Esophagus muscularis mucosa (tissue), 4 donors: ENCODE results near the gene TSPAN15. TPM values are rescaled to one million over a fixed set of nuclear protein-coding genes. Genes with fewer than 3 reads are reported as not detected.

Experiments used
- DNase-seq: peaks from one replicate; pipeline ENCODE4 v3.0.0-alpha.2; 2017; ENCODE audit errors: extremely low spot score
- H3K27ac ChIP-seq, 4 donors: fragments of 200-600 bp; sonication (generic); replicated peaks in 1 of 4; 1 replicate in 3 of 4; 2 replicates in 1 of 4; pipeline ENCODE4 v1.5.1; 2016 to 2019; ENCODE audit warnings: mild to moderate bottlenecking in 1 of 4
- H3K27me3 ChIP-seq, 4 donors: fragments of 200-600 bp; sonication (generic); one replicate each; pipeline versions ENCODE4 v1.5.1 to v1.6.0; 2016 to 2019
- H3K36me3 ChIP-seq, 4 donors: fragments of 200-600 bp; sonication (generic); one replicate each; pipeline ENCODE4 v1.5.1; 2016 to 2019
- H3K4me1 ChIP-seq, 4 donors: fragments of 200-600 bp; sonication (generic); one replicate each; pipeline ENCODE4 v1.5.1; 2016 to 2019
- H3K4me3 ChIP-seq, 4 donors: fragments of 200-600 bp; sonication (generic); 1 replicate in 2 of 4; 2 replicates in 2 of 4; pipeline ENCODE4 v1.5.1; 2016 to 2019; ENCODE audit warnings: mild to moderate bottlenecking in 4 of 4, moderate library complexity in 1 of 4
- H3K9me3 ChIP-seq, 4 donors: fragments of 200-600 bp; sonication (generic); 1 replicate in 3 of 4; 2 replicates in 1 of 4; pipeline ENCODE4 v1.5.1; 2016 to 2019
- EP300 ChIP-seq: sonication (generic); formaldehyde crosslinking; IDR thresholded peaks from one replicate; pipeline ENCODE4 v1.6.1; 2017; ENCODE audit warnings: antibody characterized with exemption
- POLR2A ChIP-seq: fragments of 450-650 bp; IDR thresholded peaks from one replicate; pipeline ENCODE4 v1.6.1; 2017; ENCODE audit warnings: antibody characterized with exemption, moderate library complexity, mild to moderate bottlenecking, low read depth
- POLR2AphosphoS5 ChIP-seq, 2 donors: sonication (generic); formaldehyde crosslinking; IDR thresholded peaks; one replicate each; pipeline ENCODE4 v1.6.1; 2017; ENCODE audit warnings: antibody characterized with exemption in 2 of 2
- WGBS: methylation state at CpG from one replicate; pipeline ENCODE4 v1.1.5; 2018; 5-methylcytosine and 5-hydroxymethylcytosine counted together
- intact Hi-C: fragments of 100-400 bp; cut with DNase I; formaldehyde crosslinking; loops from one replicate; pipeline ENCODE4 v1.15.1; 2023
- total RNA-seq, 4 donors: library from RNA; depleted of rRNA; stranded (reverse); fragments of >200 nt; gene quantifications; one replicate each; pipeline versions ENCODE4 v1.1.0 to v1.2.1, GENCODE V29; 2016
- TF ChIP-seq, protein P1 (sequence below), 3 experiments: fragments of 200-600 bp in 2 of 3; fragments of 450-650 bp in 1 of 3; sonication (generic) in 2 of 3; IDR thresholded peaks; one replicate each; pipeline ENCODE4 v1.5.1; 2017 to 2019; ENCODE audit warnings: antibody characterized with exemption in 3 of 3, mild to moderate bottlenecking in 2 of 3, moderate library complexity in 1 of 3

Gene TSPAN15
- 10 to 100 TPM; 40.3 to 59.4 (median 53.5) TPM for total RNA-seq

DNA sequence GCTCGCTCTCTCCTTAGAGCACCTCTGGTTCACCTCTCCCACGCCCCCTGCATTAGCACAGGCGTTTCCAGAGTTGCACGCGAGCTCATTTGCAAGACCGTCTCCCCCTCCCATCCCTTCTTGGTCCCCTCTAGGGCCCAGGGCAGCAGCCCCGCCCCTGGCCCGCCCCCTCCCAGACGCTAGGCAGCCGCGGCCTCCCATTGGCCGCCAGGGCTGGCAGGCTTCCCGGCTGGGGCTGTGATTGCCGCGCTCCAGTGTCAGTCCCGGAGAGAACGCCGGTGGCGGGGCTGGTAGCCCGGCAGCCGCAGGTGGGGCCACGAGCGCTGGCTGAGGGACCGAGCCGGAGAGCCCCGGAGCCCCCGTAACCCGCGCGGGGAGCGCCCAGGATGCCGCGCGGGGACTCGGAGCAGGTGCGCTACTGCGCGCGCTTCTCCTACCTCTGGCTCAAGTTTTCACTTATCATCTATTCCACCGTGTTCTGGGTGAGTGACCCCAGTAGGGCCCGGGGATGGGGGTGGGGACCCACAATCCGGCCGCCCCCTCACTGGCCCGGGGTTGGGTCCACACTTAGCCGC lies at the start of gene TSPAN15:
Gene TSPAN15, plus strand, starts transcription at position 257 of the 575 bp plus-strand sequence. Its CDS starts 130 bp downstream, at position 387.
- WGBS, result 3% methylated on average over 14 of the region's 45 CpGs
- intact Hi-C loops, result no loop called here
- Histone ChIP-seq H3K27ac (peak within 1 kb of the TSS; percentile 85 to 92 (median 88)), H3K4me1 (peaks cover 33 to 81% (median 78%) of the 10 kb centered on the region in 4 donors), H3K4me3 (peak within 1 kb of the TSS; percentile 72 to 85 (median 84)), H3K36me3 (peaks cover 0 to 5% (median 1%) of the 10 kb centered on the region in 4 donors), H3K9me3 (no peaks in the 10 kb centered on the region), H3K27me3 (no peaks in the 10 kb centered on the region)
- DNase-seq, result no peak
- TF ChIP-seq, protein P1, sequence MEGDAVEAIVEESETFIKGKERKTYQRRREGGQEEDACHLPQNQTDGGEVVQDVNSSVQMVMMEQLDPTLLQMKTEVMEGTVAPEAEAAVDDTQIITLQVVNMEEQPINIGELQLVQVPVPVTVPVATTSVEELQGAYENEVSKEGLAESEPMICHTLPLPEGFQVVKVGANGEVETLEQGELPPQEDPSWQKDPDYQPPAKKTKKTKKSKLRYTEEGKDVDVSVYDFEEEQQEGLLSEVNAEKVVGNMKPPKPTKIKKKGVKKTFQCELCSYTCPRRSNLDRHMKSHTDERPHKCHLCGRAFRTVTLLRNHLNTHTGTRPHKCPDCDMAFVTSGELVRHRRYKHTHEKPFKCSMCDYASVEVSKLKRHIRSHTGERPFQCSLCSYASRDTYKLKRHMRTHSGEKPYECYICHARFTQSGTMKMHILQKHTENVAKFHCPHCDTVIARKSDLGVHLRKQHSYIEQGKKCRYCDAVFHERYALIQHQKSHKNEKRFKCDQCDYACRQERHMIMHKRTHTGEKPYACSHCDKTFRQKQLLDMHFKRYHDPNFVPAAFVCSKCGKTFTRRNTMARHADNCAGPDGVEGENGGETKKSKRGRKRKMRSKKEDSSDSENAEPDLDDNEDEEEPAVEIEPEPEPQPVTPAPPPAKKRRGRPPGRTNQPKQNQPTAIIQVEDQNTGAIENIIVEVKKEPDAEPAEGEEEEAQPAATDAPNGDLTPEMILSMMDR (IDR thresholded peaks at IDR 0.05), result no peak
- TF ChIP-seq POLR2AphosphoS5 (IDR thresholded peaks at IDR 0.05), result peak; percentile 85 to 94

DNA sequence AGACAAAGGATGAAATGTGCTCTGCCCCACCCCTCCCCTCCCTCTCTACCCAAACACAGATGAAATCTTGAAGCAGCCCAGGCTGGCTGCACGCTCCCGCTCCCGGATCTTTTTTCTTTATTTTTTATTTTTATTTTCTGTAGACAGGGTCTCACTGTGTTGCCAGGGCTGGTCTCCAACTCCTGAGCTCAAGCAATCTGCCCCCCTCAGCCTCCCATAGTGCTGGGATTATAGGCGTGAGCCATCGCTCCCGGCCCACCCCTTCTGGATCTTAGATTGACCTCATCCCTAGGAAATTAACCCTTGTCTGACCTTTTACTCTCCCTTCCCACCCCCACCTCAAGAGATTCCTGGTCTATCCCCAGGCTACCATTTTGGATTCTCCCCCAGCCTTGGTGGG lies 48.9 kb upstream of the TSPAN15 start:
- Histone ChIP-seq H3K27me3 (no peaks in the 10 kb centered on the region), H3K4me3 (no peak overlapping the region), H3K4me1 (peaks cover 22 to 63% (median 47%) of the 10 kb centered on the region in 4 donors), H3K9me3 (no peaks in the 10 kb centered on the region), H3K27ac (peak overlapping the region; percentile 0 to 59 (median 23)), H3K36me3 (peaks cover 35 to 78% (median 70%) of the 10 kb centered on the region in 4 donors)
- TF ChIP-seq POLR2AphosphoS5 (IDR thresholded peaks at IDR 0.05), result no peak
- no peak for TF ChIP-seq POLR2A
- no peak for TF ChIP-seq EP300
- TF ChIP-seq, protein P1 (IDR thresholded peaks at IDR 0.05), result no peak
- 64% methylated on average over 6 of the region's 6 CpGs for WGBS
- no peak for DNase-seq
- intact Hi-C loops, result loop anchor here (10.0 kb wide), 1 partner anchor 232 kb away; the partner anchor contains the start of gene FAM241B

DNA sequence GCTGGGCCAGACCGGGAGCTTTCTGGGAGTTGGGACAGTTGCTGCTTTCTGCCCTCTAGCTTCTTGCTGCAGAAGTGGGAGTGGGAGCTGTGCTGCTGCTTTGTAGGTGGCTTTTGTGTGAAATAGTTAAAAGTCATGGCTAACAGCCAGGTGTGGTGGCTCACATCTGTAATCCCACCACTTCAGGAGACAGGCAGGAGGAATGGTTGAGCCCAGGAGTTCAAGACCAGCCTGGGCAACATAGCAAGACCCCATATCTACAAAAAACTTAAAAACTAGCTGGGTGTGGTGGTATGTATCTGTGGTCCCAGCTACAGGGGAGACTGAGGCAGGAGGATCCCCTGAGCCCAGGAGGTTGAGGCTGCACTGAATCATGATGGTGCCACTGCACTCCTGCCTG lies 48.2 kb upstream of the TSPAN15 start:
- Histone ChIP-seq H3K9me3 (no peaks in the 10 kb centered on the region), H3K4me1 (peaks cover 28 to 69% (median 54%) of the 10 kb centered on the region in 4 donors), H3K27me3 (no peaks in the 10 kb centered on the region), H3K27ac (peak overlapping the region in 3 of 4 donors; percentile 0 to 59 (median 20)), H3K36me3 (peaks cover 35 to 75% (median 66%) of the 10 kb centered on the region in 4 donors), H3K4me3 (no peak overlapping the region)
- intact Hi-C loops, result loop anchor here (10.0 kb wide), 1 partner anchor 232 kb away; the partner anchor contains the start of gene FAM241B
- TF ChIP-seq, protein P1 (IDR thresholded peaks at IDR 0.05), result no peak
- TF ChIP-seq POLR2AphosphoS5 (IDR thresholded peaks at IDR 0.05), result no peak
- TF ChIP-seq EP300, result no peak
- TF ChIP-seq POLR2A, result no peak
- 100% methylated on average over 1 of the region's 1 CpG for WGBS
- no peak for DNase-seq

DNA sequence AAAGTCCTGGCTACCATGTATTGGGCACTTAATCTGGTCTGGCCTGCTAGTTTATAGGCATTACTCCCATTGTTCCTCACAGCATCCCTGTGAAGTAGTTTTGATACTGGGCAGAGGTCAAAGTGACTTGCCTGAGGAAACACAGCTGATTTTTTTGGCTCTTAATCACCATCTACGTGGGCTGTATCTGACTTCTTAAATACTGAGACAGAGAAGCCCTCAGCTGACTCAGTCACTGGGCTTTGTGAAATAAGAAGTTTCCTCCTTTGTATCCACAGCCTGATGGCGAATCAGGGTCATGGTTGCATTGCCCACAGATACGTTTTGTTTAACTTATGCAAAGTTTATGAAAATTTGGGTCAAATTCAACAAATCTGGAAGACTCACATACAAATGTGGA lies 47.7 kb upstream of the TSPAN15 start:
- TF ChIP-seq EP300 (no peak), POLR2AphosphoS5 (IDR thresholded peaks at IDR 0.05) (peak in 1 of 2 donors; percentile 51)
- Histone ChIP-seq H3K36me3 (peaks cover 31 to 70% (median 63%) of the 10 kb centered on the region in 4 donors), H3K9me3 (no peaks in the 10 kb centered on the region), H3K27ac (peak overlapping the region in 3 of 4 donors; percentile 1 to 59 (median 19)), H3K27me3 (no peaks in the 10 kb centered on the region), H3K4me3 (no peak overlapping the region), H3K4me1 (peaks cover 32 to 69% (median 56%) of the 10 kb centered on the region in 4 donors)
- intact Hi-C loops, result loop anchor here (10.0 kb wide), 1 partner anchor 231 kb away; the partner anchor contains the start of gene FAM241B
- 59% methylated on average over 3 of the region's 3 CpGs for WGBS
- no peak for DNase-seq

DNA sequence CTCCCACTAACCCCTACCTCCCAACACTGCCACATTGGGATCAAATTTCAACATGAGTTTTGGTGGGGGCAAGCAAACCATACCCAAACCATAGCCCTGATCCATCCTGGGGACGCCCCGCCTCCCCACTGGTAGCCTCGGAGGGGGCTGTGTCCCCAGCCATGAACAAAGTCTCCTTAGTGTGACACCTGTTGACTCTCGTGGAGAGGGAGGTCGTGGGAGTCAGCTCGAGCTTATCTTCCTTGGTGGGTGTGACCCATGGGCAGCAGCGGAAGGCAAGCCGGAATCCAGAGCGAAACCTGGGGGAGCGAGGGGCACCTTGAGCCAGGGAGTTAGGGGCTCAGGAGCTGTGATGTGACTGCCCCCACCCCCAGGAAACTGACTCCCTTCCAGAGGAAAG lies 46.5 kb upstream of the TSPAN15 start:
- intact Hi-C loops, result loop anchor here (10.0 kb wide), 1 partner anchor 230 kb away; the partner anchor contains the start of gene FAM241B
- DNase-seq, result no peak
- Histone ChIP-seq H3K36me3 (peaks cover 21 to 58% (median 50%) of the 10 kb centered on the region in 4 donors), H3K9me3 (no peaks in the 10 kb centered on the region), H3K27ac (peak overlapping the region; percentile 95 to 98 (median 97)), H3K4me3 (no peak overlapping the region), H3K27me3 (no peaks in the 10 kb centered on the region), H3K4me1 (peaks cover 37 to 72% (median 64%) of the 10 kb centered on the region in 4 donors)
- 88% methylated on average over 10 of the region's 10 CpGs for WGBS
- TF ChIP-seq, protein P1 (IDR thresholded peaks at IDR 0.05), result no peak
- TF ChIP-seq EP300 (no peak), POLR2A (no peak), POLR2AphosphoS5 (IDR thresholded peaks at IDR 0.05) (no peak)
